Transverse colon (tissue), 4 donors: ENCODE measurements around the gene CRTC2. TPM values are rescaled to one million over a fixed set of nuclear protein-coding genes. Genes with fewer than 3 reads are reported as not detected.

Experiments used
- DNase-seq: peaks from one replicate; pipeline ENCODE4 v3.0.0-alpha.2; 2019
- H3K27ac ChIP-seq, 4 donors: fragments of 200-600 bp; sonication (generic); 2 replicates each; pipeline ENCODE4 v1.5.1; 2016 to 2018; ENCODE audit warnings: inconsistent platforms in 4 of 4
- H3K27me3 ChIP-seq: fragments of 200-600 bp; sonication (generic); 2 replicates; pipeline ENCODE4 v1.5.1; 2017; ENCODE audit warnings: inconsistent platforms
- H3K36me3 ChIP-seq, 4 donors: fragments of 200-600 bp; sonication (generic); 2 replicates each; pipeline ENCODE4 v1.5.1; 2017 to 2019; ENCODE audit warnings: inconsistent platforms in 4 of 4
- H3K4me1 ChIP-seq, 4 donors: fragments of 200-600 bp; sonication (generic); 2 replicates each; pipeline ENCODE4 v1.5.1; 2017 to 2020; ENCODE audit warnings: inconsistent platforms in 4 of 4
- H3K4me3 ChIP-seq, 4 donors: fragments of 200-600 bp; sonication (generic); 1 replicate in 1 of 4; 2 replicates in 3 of 4; pipeline versions ENCODE4 v1.5.1 to v1.6.1; 2017 to 2019; ENCODE audit warnings: inconsistent platforms in 4 of 4
- H3K9me3 ChIP-seq, 2 donors: fragments of 200-600 bp; sonication (generic); 2 replicates each; pipeline ENCODE4 v1.5.1; 2017 to 2019; ENCODE audit warnings: inconsistent platforms in 2 of 2
- CTCF ChIP-seq, 5 experiments: fragments of 200-600 bp in 3 of 5; fragments of 450-650 bp in 2 of 5; sonication (generic) in 3 of 5; IDR thresholded peaks; 1 replicate in 2 of 5; 2 replicates in 3 of 5; pipeline ENCODE4 v1.5.1; 2016 to 2017; ENCODE audit warnings: antibody characterized with exemption in 5 of 5, inconsistent platforms in 3 of 5, mild to moderate bottlenecking in 2 of 5, moderate library complexity in 1 of 5
- EP300 ChIP-seq: sonication (generic); formaldehyde crosslinking; IDR thresholded peaks from one replicate; pipeline ENCODE4 v1.6.1; 2017; ENCODE audit warnings: antibody characterized with exemption, low read depth
- POLR2A ChIP-seq: fragments of 450-650 bp; IDR thresholded peaks from one replicate; pipeline ENCODE4 v1.6.1; 2016; ENCODE audit warnings: antibody characterized with exemption, mild to moderate bottlenecking, moderate library complexity
- POLR2AphosphoS5 ChIP-seq, 3 donors: sonication (generic); formaldehyde crosslinking; IDR thresholded peaks; one replicate each; pipeline ENCODE4 v1.6.1; 2016; ENCODE audit warnings: antibody characterized with exemption in 3 of 3
- WGBS, 2 donors: methylation state at CpG; one replicate each; pipeline ENCODE4 v1.1.5; 2018; ENCODE audit warnings: low coverage in 1 of 2; 5-methylcytosine and 5-hydroxymethylcytosine counted together
- in situ Hi-C, 4 donors: fragments of 200-750 bp; cut with MboI; loops; one replicate each; pipeline versions ENCODE4 v1.15.0 to v1.15.1; 2017; ENCODE audit warnings: low sequenced_read_pairs in 3 of 4, low pct_ligation_motif_present in 1 of 4, low pct_unique_long_range_greater_than_20kb in 1 of 4
- intact Hi-C: fragments of 100-400 bp; cut with DNase I; formaldehyde crosslinking; loops from one replicate; pipeline ENCODE4 v1.15.1; 2023; ENCODE audit warnings: low total_unique reads
- total RNA-seq, 4 donors: library from RNA; depleted of rRNA; stranded (reverse); fragments of >200 nt; gene quantifications; one replicate each; pipeline ENCODE4 v1.1.0, GENCODE V29; 2016

The CRTC2 gene
- total RNA-seq, 4 donors from 2014 or later = 13.3 to 32.5 (median 21.4) TPM

- no peak for DNase-seq
- intact Hi-C loops = no loop called here
- TF ChIP-seq CTCF (IDR thresholded peaks at IDR 0.05) (no peak), POLR2AphosphoS5 (IDR thresholded peaks at IDR 0.05) (no peak), EP300 (no peak), POLR2A (no peak)
- no peak overlapping the region for H3K4me3 ChIP-seq
- 80 to 87% methylated on average over 1 to 2 of the region's 2 CpGs for WGBS, 2 donors
- H3K36me3 ChIP-seq = peaks cover 0 to under 1% (median 0%) of the 10 kb centered on the region in 4 donors
- H3K27ac ChIP-seq = no peak overlapping the region
- no peaks in the 10 kb centered on the region for H3K9me3 ChIP-seq
- in situ Hi-C loops = loop anchor here in 1 of 4 donors (25.0 kb wide), 1 partner anchor 307 kb away; the partner anchor contains the start of genes ILF2 and SNAPIN
- H3K4me1 ChIP-seq = peaks cover 11 to 35% (median 25%) of the 10 kb centered on the region in 4 donors
- H3K27me3 ChIP-seq = no peaks in the 10 kb centered on the region
These were observed 10.6 kb upstream of the CRTC2 start for GRCh38 chr1:153968972-153969371.

GRCh38 chr1:153968408-153968807 is 10.0 kb upstream of the CRTC2 start:
- intact Hi-C loops = no loop called here
- DNase-seq = no peak
- Histone ChIP-seq H3K27ac (peak overlapping the region; percentile 88 to 96 (median 96)), H3K9me3 (no peaks in the 10 kb centered on the region), H3K4me3 (peak overlapping the region in 3 of 4 donors; percentile 53 to 58 (median 57)), H3K27me3 (no peaks in the 10 kb centered on the region), H3K36me3 (no peaks in the 10 kb centered on the region), H3K4me1 (peaks cover 11 to 37% (median 27%) of the 10 kb centered on the region in 4 donors)
- in situ Hi-C loops = loop anchor here in 1 of 4 donors (25.0 kb wide), 1 partner anchor 306 kb away; the partner anchor contains the start of genes ILF2 and SNAPIN
- WGBS, 2 donors = 12% methylated on average over 13 of the region's 13 CpGs; no CpG with 5 or more reads in 1 of the 2 donors
- TF ChIP-seq POLR2AphosphoS5 (IDR thresholded peaks at IDR 0.05) (no peak), CTCF (IDR thresholded peaks at IDR 0.05) (no peak), POLR2A (no peak), EP300 (no peak)

GRCh38 chr1:153968000-153968363 is 9.6 kb upstream of the CRTC2 start:
- intact Hi-C loops = no loop called here
- H3K4me1 ChIP-seq = peaks cover 11 to 37% (median 27%) of the 10 kb centered on the region in 4 donors
- no peak for TF ChIP-seq POLR2AphosphoS5 (IDR thresholded peaks at IDR 0.05)
- peak in 1 of 5 experiments; percentile 2 for TF ChIP-seq CTCF (IDR thresholded peaks at IDR 0.05)
- H3K27ac ChIP-seq = peak overlapping the region; percentile 88 to 96 (median 96)
- peak overlapping the region; percentile 27 to 58 (median 55) for H3K4me3 ChIP-seq
- H3K27me3 ChIP-seq = no peaks in the 10 kb centered on the region
- WGBS, 2 donors = 2 to 3% methylated on average over 6 to 8 of the region's 8 CpGs
- no peaks in the 10 kb centered on the region for H3K36me3 ChIP-seq
- no peaks in the 10 kb centered on the region for H3K9me3 ChIP-seq
- DNase-seq = peak; percentile 70
- in situ Hi-C loops = loop anchor here in 1 of 4 donors (25.0 kb wide), 1 partner anchor 306 kb away; the partner anchor contains the start of genes ILF2 and SNAPIN

GRCh38 chr1:153967107-153967999 is 8.9 kb upstream of the CRTC2 start, which contains the start of gene CREB3L4:
Gene CREB3L4, plus strand, starts transcription at chr1:153967902. Its CDS starts 624 bp downstream, at chr1:153968526.
- 0% methylated on average over 13 to 48 of the region's 60 CpGs for WGBS, 2 donors
- TF ChIP-seq EP300 = no peak
- peak; percentile 94 to 98 (median 97) for TF ChIP-seq POLR2AphosphoS5 (IDR thresholded peaks at IDR 0.05)
- TF ChIP-seq POLR2A = peak; percentile 94
- TF ChIP-seq CTCF (IDR thresholded peaks at IDR 0.05) = peak; percentile 15 to 29 (median 24)
- in situ Hi-C loops = loop anchor here in 1 of 4 donors (25.0 kb wide), 1 partner anchor 305 kb away; the partner anchor contains the start of genes ILF2 and SNAPIN

More at GRCh38 chr1:153967107-153967999, 8.9 kb upstream of the CRTC2 start, which contains the start of gene CREB3L4:
- peak within 1 kb of the TSS; percentile 88 to 96 (median 96) for H3K27ac ChIP-seq
- H3K36me3 ChIP-seq = no peaks in the 10 kb centered on the region
- intact Hi-C loops = no loop called here
- H3K4me3 ChIP-seq = peak within 1 kb of the TSS; percentile 53 to 58 (median 56)
- no peaks in the 10 kb centered on the region for H3K27me3 ChIP-seq
- H3K4me1 ChIP-seq = peaks cover 12 to 42% (median 32%) of the 10 kb centered on the region in 4 donors
- peak; percentile 92 for DNase-seq
- H3K9me3 ChIP-seq = no peaks in the 10 kb centered on the region
